ENCODE results near the gene GMFB.

Gene GMFB

DNA sequence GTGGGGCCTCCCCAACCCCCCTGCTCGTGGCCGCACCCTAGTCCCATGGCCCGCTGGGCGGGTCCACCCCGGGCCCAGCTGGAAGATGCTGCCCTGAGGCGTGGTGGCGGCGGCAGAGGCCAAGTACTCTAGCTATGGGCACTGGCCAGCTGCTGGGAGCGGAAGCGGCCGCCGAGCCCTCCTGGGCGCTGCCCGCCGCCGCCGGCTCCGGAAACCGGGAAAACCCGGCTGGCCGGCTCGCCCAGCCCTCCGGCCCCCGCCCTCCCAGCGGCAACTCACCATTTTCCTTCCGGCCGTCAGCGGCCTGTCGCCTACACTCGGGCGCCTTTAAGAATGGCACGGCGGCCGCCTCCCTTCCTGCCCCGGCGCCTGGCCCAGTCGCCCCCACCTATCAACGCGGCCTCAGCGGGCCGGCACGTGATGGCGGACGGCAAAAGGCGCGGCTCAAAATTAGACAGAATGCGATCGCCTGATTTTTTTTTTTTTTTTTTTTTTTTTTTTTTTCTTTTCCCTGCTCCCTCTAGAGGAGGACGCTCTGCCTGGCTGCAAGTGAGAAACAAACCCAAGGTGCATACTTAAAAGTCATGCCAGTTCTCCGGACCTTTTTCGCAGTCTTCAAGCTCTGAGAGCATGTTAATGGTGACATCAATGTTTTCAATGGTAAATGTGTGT, at the start of gene GMFB:
Gene GMFB, minus strand, starts transcription at position 335 of the 672 bp plus-strand sequence. Its CDS starts 53 bp downstream, at position 282.
- peak; percentile 49 for DNase-seq (ENCODE audit: low read depth)

DNA sequence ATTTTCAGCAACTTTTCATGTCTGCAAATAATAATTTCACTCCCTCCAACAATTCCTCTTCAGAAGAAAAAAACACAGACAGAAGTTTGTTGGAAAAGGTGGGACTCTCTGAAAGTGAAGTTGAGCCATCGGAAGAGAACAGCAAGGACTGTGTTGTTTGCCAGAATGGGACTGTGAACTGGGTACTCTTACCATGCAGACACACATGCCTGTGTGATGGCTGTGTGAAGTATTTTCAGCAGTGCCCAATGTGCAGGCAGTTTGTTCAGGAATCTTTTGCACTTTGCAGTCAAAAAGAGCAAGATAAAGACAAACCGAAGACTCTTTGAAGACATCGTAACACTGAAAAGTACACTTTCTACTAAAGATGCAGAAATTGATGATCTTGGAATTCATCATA, 49.3 kb upstream of the GMFB start:
- no peak for DNase-seq (ENCODE audit: low read depth)

DNA sequence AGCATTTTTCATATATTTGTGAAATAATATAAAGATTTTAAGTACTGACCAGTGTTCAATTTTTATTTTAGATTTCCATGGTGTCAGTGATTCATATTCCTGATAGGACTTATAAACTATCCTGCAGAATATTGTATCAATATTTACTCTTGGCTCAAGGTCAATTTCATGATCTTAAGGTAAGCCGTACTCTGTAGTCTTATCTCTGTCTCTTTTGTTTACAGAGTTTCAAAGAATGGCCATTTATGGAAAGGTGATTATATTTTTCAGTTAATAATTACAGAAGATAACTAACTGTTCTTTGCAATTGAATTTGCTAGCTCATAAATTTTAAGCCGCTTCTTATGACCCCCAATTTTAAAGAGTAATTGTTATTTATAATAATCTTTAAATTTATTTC, 48.9 kb upstream of the GMFB start:
- no peak for DNase-seq (ENCODE audit: low read depth)

DNA sequence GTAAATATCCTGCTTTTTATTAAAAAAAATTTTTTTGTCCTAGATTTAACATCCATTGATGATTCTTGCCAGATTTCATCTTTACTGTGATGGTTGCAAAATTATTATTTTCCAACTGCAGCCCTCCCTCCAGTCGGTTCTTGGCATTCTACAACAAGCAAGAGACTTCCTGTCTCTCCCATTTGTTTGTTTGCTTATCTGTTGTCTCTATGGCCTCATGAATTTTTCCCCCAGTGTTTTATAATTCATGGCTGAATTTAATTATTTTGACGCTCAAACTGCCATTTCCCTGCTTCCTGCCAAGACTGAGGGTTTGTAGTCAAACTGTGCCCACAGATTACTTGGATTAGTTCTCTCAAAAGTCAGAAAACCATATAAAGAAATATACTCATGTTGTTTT, 46.9 kb upstream of the GMFB start:
- DNase-seq (ENCODE audit: low read depth) = no peak

DNA sequence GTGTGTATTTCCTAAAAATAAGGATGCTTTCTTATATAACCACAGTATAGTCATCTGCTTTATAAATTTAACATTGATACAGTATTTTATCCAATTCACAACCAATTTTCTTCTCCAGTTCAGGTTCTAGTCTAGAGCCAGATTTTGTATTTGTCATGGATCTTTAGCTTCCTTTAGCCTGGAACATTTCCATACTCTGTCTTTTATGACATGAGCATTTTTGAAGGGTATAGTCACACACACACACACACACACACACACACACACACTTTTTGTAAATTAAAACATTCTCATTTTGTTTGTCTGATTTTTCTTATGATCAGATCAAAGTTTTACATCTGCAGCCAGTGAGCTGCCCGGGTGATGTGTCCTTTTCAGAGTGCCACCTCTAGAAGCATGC, 46.3 kb upstream of the GMFB start:
- DNase-seq (ENCODE audit: low read depth) = no peak

DNA sequence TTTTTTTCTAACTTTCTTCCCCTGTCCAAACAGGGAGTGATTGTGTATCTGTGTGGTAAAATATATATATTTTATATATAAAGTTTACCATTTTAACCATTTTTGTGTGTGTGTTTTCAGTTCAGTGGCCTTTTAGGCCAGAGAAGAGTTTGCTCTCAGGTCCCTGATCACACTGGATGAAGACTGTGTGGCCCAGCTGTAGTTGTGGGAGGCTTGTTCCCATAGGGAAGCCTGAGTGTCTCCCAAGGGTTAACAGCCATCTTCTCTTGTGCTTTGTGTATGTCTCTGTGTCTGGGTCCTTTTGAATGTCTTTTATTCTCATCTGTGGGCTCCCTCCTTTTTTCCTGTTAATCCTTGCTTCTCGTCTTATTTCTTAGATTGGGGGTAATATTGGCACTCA, 44.3 kb upstream of the GMFB start:
- no peak for DNase-seq (ENCODE audit: low read depth)

DNA sequence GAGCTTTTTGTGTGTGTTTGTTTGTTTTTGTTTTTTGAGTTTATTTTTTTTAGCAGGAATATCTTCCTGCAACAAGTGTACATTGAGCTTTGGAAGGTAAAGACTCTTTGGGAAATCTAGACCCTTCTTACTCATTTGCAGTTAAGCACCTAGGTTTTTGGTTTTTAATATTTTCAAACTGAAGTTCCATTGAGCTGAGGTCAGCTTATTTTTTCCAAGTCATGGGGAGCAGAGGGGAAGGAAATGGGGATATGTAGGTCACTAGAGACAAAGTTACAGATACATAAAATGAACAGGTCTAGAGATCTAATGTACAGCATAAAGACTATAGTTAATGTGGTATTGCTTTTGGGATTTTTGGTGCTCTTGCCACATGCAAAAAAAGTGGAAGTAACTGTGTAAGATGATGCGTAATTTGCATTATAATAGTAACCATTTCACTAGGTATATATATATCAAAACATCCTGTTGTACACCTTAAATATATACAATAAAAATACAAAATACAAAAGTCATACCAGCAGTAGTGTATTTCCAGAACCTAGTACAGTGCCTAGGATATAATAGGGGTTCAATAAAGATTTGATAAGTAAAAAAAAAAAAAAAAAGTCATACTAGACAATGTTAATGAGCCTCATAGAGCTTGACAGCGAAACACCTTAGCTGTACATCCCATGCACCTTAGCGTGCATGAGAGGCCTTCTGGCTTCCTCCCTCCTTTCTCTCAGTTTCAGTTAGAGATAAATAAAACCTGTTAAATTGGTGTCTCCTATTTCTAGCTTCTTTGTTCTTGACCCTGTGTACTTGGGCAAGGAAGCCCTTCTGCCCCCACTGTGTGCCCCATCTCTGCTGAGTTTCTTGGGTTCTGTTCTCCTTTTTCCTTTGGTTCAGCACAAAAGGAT, 43.6 kb upstream of the GMFB start:
- DNase-seq (ENCODE audit: low read depth) = no peak

DNA sequence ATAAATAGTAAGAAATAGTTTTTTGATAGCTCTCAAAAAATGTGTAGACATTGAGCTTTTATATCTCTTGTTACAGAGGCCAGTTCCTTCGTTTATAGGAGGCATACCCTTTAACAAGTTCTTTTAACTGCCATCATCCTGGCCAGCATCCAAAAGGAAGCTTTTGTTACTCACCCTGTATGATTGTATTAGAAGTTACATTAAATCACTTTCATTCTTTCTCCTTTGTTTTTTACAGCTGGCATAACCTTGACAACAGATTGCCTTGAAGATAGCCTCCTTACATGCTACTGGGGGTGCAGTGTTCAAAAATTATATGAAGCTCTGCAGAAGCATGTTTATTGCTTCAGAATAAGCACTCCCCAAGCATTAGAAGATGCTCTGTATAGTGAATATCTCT, 41.0 kb upstream of the GMFB start:
- DNase-seq (ENCODE audit: low read depth) = peak; percentile 26

DNA sequence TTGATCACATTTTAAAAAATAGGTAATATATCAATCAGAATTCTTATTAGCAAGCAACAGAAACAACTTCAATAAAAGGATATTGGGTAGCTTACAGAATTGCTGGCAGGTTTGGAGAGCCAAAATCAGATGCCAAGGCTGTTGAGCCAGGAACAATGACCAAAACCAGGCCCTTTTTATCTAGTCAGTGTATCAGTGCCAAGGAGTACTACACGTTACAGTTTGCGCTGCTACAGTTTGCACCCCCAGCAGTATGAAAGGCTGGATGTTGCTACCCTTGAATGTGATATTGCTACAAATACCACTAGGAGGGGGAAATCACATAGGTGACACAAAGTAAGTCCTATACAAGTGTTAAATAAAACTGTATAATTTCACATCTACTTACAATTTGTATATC, 40.2 kb upstream of the GMFB start:
- no peak for DNase-seq (ENCODE audit: low read depth)

DNA sequence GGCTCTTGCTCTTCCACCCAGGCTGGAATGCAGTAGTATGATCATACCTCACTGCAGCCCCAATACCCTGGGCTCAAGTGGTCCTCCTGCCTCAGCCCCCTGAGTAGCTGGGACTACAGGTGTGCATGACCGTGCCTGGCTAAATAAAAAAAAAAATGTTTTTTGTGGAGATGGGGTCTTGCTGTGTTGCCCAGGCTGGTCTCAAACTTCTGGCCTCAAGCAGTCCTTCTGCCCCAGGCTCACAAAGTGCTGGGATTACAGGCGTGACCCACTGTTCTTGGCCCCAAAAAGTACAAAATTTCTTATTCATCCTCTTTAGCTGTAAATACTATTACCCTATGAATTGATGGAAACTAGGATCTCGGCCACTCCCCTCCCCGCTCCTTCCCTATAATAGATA, 35.6 kb upstream of the GMFB start:
- no peak for DNase-seq (ENCODE audit: low read depth)

DNA sequence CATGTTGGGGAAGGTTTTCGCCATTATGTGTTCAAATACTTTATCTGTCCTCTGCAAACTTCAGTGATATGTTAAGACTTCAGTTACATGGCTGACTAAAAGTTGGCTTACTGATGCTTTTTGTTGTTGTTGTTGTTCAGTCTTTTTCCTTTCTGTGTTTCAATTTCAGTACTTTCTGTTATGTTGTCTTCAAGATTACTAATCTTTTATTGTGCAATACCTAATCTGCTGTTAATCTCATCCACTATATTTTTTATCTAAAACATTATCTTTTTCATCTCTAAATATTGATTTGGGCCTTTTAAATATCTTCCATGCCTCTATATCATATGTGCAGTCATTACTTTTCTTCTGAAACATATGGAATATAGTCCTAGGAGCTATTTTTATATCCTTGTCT, 27.9 kb upstream of the GMFB start:
- no peak for DNase-seq (ENCODE audit: low read depth)

DNA sequence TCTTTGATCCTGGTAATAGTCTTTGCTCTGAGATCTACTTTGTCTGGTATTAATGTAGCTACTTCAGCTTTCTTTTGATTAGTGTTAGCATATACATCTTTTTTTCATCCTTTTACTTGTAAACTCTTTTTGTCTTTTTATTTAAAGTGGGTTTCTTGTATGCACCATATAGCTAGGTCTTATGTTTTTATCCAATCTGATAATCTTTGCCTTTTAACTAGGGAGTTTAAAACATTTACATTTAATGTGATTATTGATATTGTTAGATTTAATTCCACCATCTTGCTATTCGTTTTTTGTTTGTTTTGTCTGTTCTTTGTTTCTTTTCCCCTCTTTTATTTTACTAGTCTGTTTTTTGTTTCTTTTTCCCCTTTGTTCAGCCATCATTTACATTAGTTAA, 26.9 kb upstream of the GMFB start:
- DNase-seq (ENCODE audit: low read depth) = no peak

DNA sequence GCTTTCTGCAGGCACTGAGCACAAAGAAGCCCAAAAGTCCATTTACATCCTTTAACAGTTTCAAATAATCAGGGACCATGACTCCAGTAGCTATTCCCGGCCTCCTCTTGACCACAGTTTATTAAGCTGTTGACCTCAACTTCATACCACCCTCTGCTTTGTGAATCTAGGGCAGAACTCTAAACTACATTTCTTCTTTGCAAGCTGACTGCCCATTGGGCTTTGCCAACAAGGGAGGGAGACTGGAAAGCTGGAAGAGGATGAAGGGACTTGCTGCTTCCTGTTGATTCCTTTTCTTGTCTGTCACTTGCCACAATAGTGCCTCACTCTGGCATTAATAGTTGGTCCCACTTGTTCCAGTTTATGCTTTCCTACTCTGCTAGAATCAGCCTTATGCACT, 23.6 kb upstream of the GMFB start:
- no peak for DNase-seq (ENCODE audit: low read depth)

DNA sequence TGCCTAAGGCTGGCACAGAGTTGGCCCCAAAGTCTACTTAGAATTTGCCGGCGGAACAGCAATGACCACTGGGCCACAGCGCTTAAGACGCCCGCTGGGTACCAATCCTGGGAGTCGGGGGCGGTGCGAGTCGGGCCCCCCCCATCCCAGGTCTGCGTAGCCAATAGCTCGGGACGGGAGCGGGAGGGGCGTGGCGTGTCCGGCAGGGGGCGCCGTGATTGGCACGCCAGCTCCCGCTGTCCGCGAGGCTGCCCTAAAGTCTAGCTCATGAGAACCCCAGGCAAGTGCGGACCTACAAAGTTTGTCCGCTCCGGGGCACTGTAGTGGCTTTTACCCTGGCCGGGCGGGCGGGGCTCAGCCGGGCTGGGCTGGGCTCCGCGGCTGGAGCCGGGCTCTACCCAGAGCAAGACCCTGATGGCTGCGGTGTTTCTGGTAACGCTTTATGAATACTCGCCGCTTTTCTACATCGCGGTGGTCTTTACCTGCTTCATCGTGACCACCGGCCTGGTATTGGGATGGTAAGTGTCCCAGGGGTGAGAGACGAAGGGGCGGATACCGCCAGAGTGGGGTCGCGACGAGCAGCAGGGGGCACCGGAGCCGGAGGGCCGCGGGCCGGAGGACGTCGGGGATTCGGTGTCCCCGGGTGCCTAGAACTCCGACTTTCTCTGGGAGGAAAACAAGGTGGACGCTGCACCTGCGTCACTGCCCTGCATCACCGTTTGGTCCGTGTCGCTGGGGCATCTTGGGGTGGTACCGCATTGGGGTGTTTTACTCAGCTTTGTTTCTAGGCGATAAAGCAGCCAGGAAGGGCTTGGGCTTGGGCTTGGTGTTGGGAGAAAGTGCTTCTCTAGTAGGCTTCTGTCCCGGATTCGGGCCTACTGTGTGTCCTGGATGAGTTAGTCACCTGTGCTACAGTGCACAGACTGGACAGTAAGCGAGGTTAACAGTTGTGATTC, 21.0 kb upstream of the GMFB start, which contains the start of gene CGRRF1:
Gene CGRRF1, plus strand, starts transcription at position 361 of the 956 bp plus-strand sequence. Its CDS starts 54 bp downstream, at position 415.
- peak; percentile 93 for DNase-seq (ENCODE audit: low read depth)

DNA sequence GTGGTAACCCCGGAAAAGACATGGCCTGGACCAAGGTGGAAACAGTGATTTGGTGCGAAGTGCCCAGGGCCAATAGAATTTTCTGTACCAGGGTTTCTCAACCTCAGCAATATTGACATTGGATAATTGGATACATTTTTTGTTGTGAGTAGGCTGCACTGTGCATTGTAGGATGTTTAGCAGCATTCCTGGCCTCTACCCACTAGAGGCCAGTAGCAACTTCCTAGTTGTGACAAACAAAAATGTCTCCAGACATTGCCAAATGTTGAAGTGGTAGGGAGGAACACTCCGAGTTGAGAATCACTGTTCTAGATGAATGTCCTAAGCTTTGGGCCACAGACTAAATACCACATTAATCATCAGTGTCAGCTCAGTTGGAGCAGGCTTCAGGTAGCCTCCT, 14.7 kb upstream of the GMFB start:
- no peak for DNase-seq (ENCODE audit: low read depth)

DNA sequence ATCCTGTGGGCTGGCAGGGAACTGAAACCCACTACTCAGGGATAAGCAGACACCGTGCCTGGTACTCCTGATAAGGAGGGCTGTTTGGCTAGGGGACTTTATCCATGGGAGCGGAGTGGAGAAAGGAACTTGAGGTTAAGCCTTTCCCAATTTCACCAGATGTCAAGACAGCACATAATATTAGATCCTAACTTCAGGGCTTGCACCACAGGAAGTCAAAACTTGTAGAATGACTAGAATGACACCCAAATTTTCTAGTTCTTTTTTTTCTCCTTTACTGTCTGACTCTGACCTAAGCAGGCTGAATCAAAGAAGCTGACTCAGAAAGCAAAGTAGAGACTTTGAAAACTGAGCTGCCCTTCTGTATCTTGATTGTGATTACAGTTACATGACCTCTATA, 13.8 kb upstream of the GMFB start:
- no peak for DNase-seq (ENCODE audit: low read depth)

DNA sequence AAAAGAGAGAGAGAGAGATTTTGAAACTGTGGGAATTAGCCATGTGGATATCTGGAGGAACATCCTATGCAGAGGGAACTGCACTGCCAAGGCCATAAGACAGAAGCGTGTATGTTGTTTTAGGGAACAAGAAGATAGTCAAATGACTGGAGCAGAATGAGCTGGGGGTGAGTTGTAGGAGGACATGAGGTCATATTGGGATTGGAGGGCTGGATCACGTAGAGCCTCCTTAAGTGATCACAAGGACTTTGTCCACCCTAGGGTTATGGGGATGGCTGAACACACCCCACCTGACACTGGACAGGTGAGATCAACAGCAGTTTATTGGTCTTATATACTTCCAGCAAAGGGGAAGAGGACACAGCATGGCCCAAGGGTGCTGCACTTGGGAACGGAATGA, 12.7 kb upstream of the GMFB start:
- no peak for DNase-seq (ENCODE audit: low read depth)

DNA sequence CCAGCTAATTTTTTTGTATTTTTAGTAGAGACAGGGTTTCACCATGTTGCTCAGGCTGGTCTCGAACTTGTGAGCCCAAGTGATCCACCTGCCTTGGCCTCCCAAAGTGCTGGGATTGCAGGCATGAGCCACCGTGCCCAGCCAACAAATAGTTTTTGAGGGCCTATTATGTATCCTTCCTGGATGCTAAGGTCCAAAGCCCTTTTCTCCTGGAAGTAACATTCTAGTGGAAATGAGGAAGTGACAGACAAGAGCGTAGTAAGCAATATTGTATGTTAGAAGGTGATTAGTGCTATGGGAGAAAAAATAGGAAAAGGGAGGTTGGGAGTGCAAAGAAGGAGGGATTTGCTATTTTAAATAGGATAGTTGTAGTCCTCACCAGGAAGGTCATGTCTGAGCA, 12.0 kb upstream of the GMFB start:
- DNase-seq (ENCODE audit: low read depth) = no peak

DNA sequence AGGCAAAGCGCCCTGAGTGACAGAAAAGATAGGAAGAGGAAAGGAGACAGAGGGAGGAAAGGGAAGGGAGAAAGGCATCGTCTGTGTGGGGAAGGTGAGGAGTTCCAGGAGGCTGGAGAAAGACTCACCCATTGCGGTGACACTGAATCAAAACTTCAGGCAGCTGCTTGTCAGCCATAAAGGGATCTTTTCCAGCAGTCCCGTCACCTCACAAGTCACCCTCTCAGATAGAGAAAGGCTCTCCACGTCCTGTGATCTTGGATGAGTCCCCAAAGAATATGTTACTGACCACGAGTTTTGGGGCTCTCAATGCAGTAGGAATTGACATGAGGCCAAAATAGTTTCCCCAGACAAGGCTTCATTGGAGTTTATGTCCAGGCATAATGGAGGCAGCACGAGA, 9.8 kb upstream of the GMFB start:
- no peak for DNase-seq (ENCODE audit: low read depth)

DNA sequence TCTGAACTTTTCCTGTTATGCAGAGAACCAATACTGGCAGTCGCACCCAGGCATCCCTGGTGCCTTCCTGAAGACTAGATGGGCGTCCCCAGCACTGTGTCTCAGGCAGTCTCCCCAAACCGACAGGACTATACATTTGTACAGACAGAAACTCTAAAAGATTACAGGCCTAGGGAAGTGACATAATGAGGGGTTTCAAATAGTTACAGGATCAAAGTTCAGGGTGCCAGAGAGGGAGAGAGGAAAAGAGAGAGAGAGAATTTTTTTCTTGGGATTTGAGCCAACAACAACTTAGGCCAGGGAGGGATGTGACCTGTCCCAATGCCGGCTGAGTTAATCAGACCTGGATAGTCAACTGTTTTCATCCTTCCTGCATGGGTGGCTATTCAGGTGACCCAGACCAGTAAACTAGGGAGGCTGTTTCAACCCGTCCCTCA, 9.3 kb upstream of the GMFB start:
- DNase-seq (ENCODE audit: low read depth) = no peak

DNA sequence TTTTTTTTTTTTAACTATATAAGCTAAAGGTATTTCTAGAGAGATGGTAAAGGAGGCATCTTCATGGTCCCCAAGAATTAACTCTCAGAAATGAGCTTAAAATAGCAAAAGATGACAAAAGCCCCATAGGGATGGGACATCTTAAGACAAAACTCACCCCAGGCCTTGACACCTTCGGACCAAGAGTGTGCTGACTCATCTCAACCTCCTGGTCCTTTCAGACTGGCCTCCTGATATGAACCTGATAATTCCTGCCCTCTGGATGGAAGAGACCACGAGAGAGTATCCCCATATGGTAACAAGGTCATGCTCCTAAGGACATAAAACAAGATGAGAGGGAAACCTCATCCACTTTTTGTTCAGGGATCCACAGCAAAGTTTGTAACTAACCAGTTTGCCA, 8.4 kb upstream of the GMFB start:
- no peak for DNase-seq (ENCODE audit: low read depth)

DNA sequence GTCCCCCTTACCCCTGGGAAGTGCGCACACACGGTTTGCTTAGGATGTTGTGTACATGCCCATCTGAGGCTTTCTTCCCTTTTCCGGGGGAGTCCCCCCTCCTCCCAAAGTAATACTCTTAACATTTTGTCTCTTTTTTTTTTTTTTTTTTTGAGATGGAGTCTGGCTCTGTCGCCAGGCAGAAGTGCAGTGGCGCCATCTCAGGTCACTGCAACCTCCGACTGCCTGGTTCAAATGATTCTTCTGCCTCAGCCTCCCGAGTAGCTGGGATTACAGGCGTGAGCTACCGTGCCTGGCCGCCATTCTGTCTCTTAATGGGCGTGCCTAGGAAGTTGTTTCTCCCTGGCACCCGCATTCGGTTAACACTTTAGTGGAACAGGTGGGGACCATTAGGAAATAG, 4.5 kb upstream of the GMFB start:
- no peak for DNase-seq (ENCODE audit: low read depth)

All from non-pigmented ciliary epithelial cell (primary cell).